Liver (tissue), 9 donors: ENCODE data around the gene DSCAM. TPM values are rescaled to one million over a fixed set of nuclear protein-coding genes. Genes with fewer than 3 reads are reported as not detected.
"Not testable (repeated sequence)": the region's sequence is repeated elsewhere in the genome, so short reads cannot be mapped to it uniquely, and the experiment has no call there.

Experiments used
- DNase-seq: peaks from one replicate; pipeline ENCODE4 v3.0.0-alpha.2; 2017; ENCODE audit warnings: low spot score
- H3K27ac ChIP-seq, 2 donors: one replicate each; pipeline ENCODE4 v1.7.0; 2013; ENCODE audit warnings: inconsistent platforms in 2 of 2, low read length in 2 of 2, control low read depth in 1 of 2, low read depth in 1 of 2, mild to moderate bottlenecking in 1 of 2
- H3K27me3 ChIP-seq, 4 donors: one replicate each; pipeline versions ENCODE4 v1.6.1 to v1.7.0; 2013; ENCODE audit warnings: low read length in 3 of 4, inconsistent platforms in 1 of 4, mild to moderate bottlenecking in 1 of 4, moderate library complexity in 1 of 4; ENCODE audit not compliant: control insufficient read depth in 4 of 4, insufficient read depth in 4 of 4
- H3K36me3 ChIP-seq, 4 donors: one replicate each; pipeline versions ENCODE4 v1.6.1 to v1.7.0; 2013; ENCODE audit warnings: low read length in 3 of 4, mild to moderate bottlenecking in 3 of 4, low read depth in 1 of 4, moderate library complexity in 1 of 4; ENCODE audit not compliant: control insufficient read depth in 4 of 4, insufficient read depth in 3 of 4
- H3K4me1 ChIP-seq, 4 donors: one replicate each; pipeline versions ENCODE4 v1.6.1 to v1.7.0; 2013; ENCODE audit warnings: low read length in 3 of 4, mild to moderate bottlenecking in 3 of 4, moderate library complexity in 1 of 4; ENCODE audit not compliant: control insufficient read depth in 4 of 4, insufficient read depth in 4 of 4
- H3K4me3 ChIP-seq, 3 donors: one replicate each; pipeline versions ENCODE4 v1.6.1 to v1.7.0; 2013; ENCODE audit warnings: low read length in 3 of 3, control low read depth in 1 of 3, low read depth in 1 of 3, mild to moderate bottlenecking in 1 of 3
- H3K9ac ChIP-seq, 2 donors: one replicate each; pipeline ENCODE4 v1.7.0; 2013; ENCODE audit warnings: low read length in 2 of 2, mild to moderate bottlenecking in 2 of 2, moderate library complexity in 2 of 2, control low read depth in 1 of 2, low read depth in 1 of 2
- H3K9me3 ChIP-seq, 4 donors: one replicate each; pipeline versions ENCODE4 v1.6.1 to v1.7.0; 2013; ENCODE audit warnings: low read length in 3 of 4; ENCODE audit not compliant: control insufficient read depth in 4 of 4
- CTCF ChIP-seq: fragments of 150-350 bp; IDR thresholded peaks from 2 replicates; pipeline ENCODE4 v1.5.1; 2017; ENCODE audit warnings: improper control_type of control experiment, low read depth, low read length; ENCODE audit not compliant: missing input control
- EGR1 ChIP-seq, 2 donors: IDR thresholded peaks; 2 replicates each; pipeline ENCODE4 v1.6.1; 2016 to 2018; ENCODE audit warnings: antibody characterized with exemption in 2 of 2, low read depth in 2 of 2
- GABPA ChIP-seq, 2 donors: IDR thresholded peaks in 1 of 2; conservative IDR thresholded peaks in 1 of 2; 2 replicates each; pipeline ENCODE4 v1.6.1; 2016; ENCODE audit warnings: antibody characterized with exemption in 2 of 2, mild to moderate bottlenecking in 1 of 2, moderate library complexity in 1 of 2
- HNF4A ChIP-seq, 2 donors: conservative IDR thresholded peaks; 2 replicates each; pipeline ENCODE4 v1.6.1; 2016; ENCODE audit warnings: antibody characterized with exemption in 2 of 2, mild to moderate bottlenecking in 2 of 2
- HNF4G ChIP-seq: IDR thresholded peaks from 2 replicates; pipeline ENCODE4 v1.6.1; 2016; ENCODE audit warnings: antibody characterized with exemption
- NR2F2 ChIP-seq: IDR thresholded peaks from 2 replicates; pipeline ENCODE4 v1.6.1; 2016; ENCODE audit warnings: antibody characterized with exemption
- RXRA ChIP-seq, 2 donors: IDR thresholded peaks; 2 replicates each; pipeline ENCODE4 v1.6.1; 2017 to 2018; ENCODE audit warnings: antibody characterized with exemption in 2 of 2, mild to moderate bottlenecking in 1 of 2
- SP1 ChIP-seq: IDR thresholded peaks from 2 replicates; pipeline ENCODE4 v1.6.1; 2018; ENCODE audit warnings: antibody characterized with exemption, mild to moderate bottlenecking
- TAF1 ChIP-seq: conservative IDR thresholded peaks from 2 replicates; pipeline ENCODE4 v1.6.1; 2016; ENCODE audit warnings: antibody characterized with exemption, mild to moderate bottlenecking
- YY1 ChIP-seq: IDR thresholded peaks from 2 replicates; pipeline ENCODE4 v1.6.1; 2016; ENCODE audit warnings: antibody characterized with exemption, mild to moderate bottlenecking
- ZBTB33 ChIP-seq: IDR thresholded peaks from 2 replicates; pipeline ENCODE4 v1.6.1; 2016; ENCODE audit warnings: antibody characterized with exemption
- WGBS: extraction: QIAGEN DNeasy Blood & Tissue Kit; methylation state at CpG from one replicate; pipeline ENCODE4 v1.1.7; 2013; 5-methylcytosine and 5-hydroxymethylcytosine counted together
- polyA plus RNA-seq, 2 donors: library from polyadenylated mRNA; stranded (reverse) in 1 of 2; unstranded in 1 of 2; fragments of 200-250 nt in 1 of 2; fragments of >200 nt in 1 of 2; fragmentation: Nextera tagmentation in 1 of 2; extraction: Ambion mirVana in 1 of 2; gene quantifications; one replicate each; pipeline versions ENCODE4 v1.2.1 to v1.2.3, GENCODE V29; 2013 to 2015
- total RNA-seq, 2 donors: library from RNA; depleted of rRNA; stranded (reverse); fragments of >200 nt; gene quantifications; one replicate each; pipeline ENCODE4 v1.2.3, GENCODE V29; 2014
- donor health status: healthy.
- donor health status: healthy.
- donor health status: healthy.
- donor health status: healthy.
- donor health status: healthy.

The DSCAM gene
- total and polyA plus RNA-seq, 4 donors = 0.02 to 0.23 (median 0.10) TPM

- no peaks in the 10 kb centered on the region for H3K36me3 ChIP-seq
- no peak overlapping the region for H3K4me3 ChIP-seq
- TF ChIP-seq NR2F2 (peak; percentile 81), CTCF (no peak), EGR1 (IDR thresholded peaks at IDR 0.05; ENCODE audit: low read depth in 2 of 2) (no peak), SP1 (peak; percentile 21), RXRA (IDR thresholded peaks at IDR 0.05) (no peak)
- no peaks in the 10 kb centered on the region for H3K27me3 ChIP-seq
- H3K4me1 ChIP-seq = no peaks in the 10 kb centered on the region
- H3K27ac ChIP-seq = peak overlapping the region in 1 of 2 donors; percentile 42
- 35% methylated on average over 6 of the region's 6 CpGs for WGBS
- no peak overlapping the region for H3K9ac ChIP-seq
- no peaks in the 10 kb centered on the region for H3K9me3 ChIP-seq
- no peak for DNase-seq
These were observed 660.9 kb downstream of the DSCAM start for GRCh38 chr21:40186045-40186444.

GRCh38 chr21:40185208-40185607, 661.8 kb downstream of the DSCAM start:
- Histone ChIP-seq H3K9me3 (no peaks in the 10 kb centered on the region), H3K36me3 (no peaks in the 10 kb centered on the region), H3K4me1 (no peaks in the 10 kb centered on the region), H3K27ac (no peak overlapping the region), H3K27me3 (no peaks in the 10 kb centered on the region), H3K9ac (no peak overlapping the region), H3K4me3 (no peak overlapping the region)
- TF ChIP-seq GABPA (IDR thresholded peaks at IDR 0.05 in 1 of 2, conservative IDR thresholded peaks at IDR 0.05 in 1 of 2) = no peak
- no peak for TF ChIP-seq TAF1
- TF ChIP-seq ZBTB33 = no peak
- TF ChIP-seq HNF4A (conservative IDR thresholded peaks at IDR 0.05) = no peak
- TF ChIP-seq CTCF = no peak
- no peak for TF ChIP-seq HNF4G
- TF ChIP-seq YY1 = no peak
- 81% methylated on average over 8 of the region's 8 CpGs for WGBS
- no peak for DNase-seq

- H3K27ac ChIP-seq, H3K27me3 ChIP-seq, H3K4me3 ChIP-seq, H3K36me3 ChIP-seq, DNase-seq, H3K9ac ChIP-seq, H3K9me3 ChIP-seq, H3K4me1 ChIP-seq: not testable (repeated sequence)
- 93% methylated on average over 19 of the region's 19 CpGs for WGBS
These were observed 664.5 kb downstream of the DSCAM start for GRCh38 chr21:40182491-40182890.
